AG04450 (cell line): Measurements from ENCODE around the gene CALM3. TPM values are rescaled to one million over a fixed set of nuclear protein-coding genes. Genes with fewer than 3 reads are reported as not detected.

ENCODE experiments used
- CTCF ChIA-PET: fragments of 300-600, 350-600 bp; formaldehyde crosslinking; extraction: SDS; loops from one replicate; lab custom pipeline; 2022; ENCODE audit warnings: antibody characterized with exemption, inconsistent platforms; lab: Charles Lee
- POLR2A ChIA-PET: fragments of 350-600 bp; formaldehyde crosslinking; extraction: SDS; loops from one replicate; lab custom pipeline; 2021; ENCODE audit warnings: antibody characterized with exemption, inconsistent platforms; lab: Yijun Ruan, JAX
- DNase-seq: peaks from one replicate; pipeline ENCODE4 v3.0.0-alpha.2; 2011; ENCODE audit warnings: low read depth, low spot score
- H3K27ac ChIP-seq: one replicate; pipeline ENCODE4 v1.5.1; 2012; ENCODE audit warnings: low read depth, low read length, control low read depth
- H3K27me3 ChIP-seq: one replicate; pipeline ENCODE4 v1.6.0; 2012; ENCODE audit warnings: low read length; ENCODE audit not compliant: control insufficient read depth, insufficient read depth
- H3K4me3 ChIP-seq: 2 replicates; pipeline ENCODE4 v1.5.1; 2011; ENCODE audit warnings: mild to moderate bottlenecking, low read depth, low read length, control low read depth
- H3K9me3 ChIP-seq: 2 replicates; pipeline ENCODE4 v1.5.1; 2012; ENCODE audit warnings: low read length; ENCODE audit not compliant: control insufficient read depth, insufficient read depth
- polyA plus RNA-seq: library from polyadenylated mRNA; depleted of rRNA; stranded (reverse); fragments of >200 nt; gene quantifications from 2 replicates; pipeline ENCODE4 v1.2.3, GENCODE V29; 2011
- TF ChIP-seq, protein P1 (sequence below): IDR thresholded peaks from 2 replicates; pipeline ENCODE4 v1.5.1; 2011; ENCODE audit warnings: low read depth, low read length, control low read depth, inconsistent platforms

Gene CALM3
- polyA plus RNA-seq, 1 experiment: 744 TPM

DNA sequence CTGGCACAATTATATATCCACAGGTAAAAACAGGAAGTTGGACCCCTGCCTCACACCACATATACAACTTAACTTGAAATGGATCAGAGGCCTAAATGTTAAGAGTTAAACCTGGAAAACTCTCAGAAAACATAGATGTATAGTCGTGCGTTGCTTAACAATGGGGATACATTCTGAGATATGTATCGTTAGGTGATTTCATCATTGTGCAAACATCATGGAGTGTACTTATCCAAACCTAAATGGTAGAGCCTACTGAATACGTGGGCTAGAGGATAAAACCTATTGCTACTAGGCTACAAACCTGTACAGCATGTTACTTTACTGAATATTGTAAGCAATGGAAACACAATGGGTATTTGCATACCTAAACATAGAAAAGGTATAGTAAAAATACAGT, 14.8 kb upstream of the CALM3 start:
- TF ChIP-seq, protein P1, sequence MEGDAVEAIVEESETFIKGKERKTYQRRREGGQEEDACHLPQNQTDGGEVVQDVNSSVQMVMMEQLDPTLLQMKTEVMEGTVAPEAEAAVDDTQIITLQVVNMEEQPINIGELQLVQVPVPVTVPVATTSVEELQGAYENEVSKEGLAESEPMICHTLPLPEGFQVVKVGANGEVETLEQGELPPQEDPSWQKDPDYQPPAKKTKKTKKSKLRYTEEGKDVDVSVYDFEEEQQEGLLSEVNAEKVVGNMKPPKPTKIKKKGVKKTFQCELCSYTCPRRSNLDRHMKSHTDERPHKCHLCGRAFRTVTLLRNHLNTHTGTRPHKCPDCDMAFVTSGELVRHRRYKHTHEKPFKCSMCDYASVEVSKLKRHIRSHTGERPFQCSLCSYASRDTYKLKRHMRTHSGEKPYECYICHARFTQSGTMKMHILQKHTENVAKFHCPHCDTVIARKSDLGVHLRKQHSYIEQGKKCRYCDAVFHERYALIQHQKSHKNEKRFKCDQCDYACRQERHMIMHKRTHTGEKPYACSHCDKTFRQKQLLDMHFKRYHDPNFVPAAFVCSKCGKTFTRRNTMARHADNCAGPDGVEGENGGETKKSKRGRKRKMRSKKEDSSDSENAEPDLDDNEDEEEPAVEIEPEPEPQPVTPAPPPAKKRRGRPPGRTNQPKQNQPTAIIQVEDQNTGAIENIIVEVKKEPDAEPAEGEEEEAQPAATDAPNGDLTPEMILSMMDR: no peak
- CTCF ChIA-PET: no interaction called here
- H3K9me3 ChIP-seq: no peaks in the 10 kb centered on the region
- H3K27me3 ChIP-seq: no peaks in the 10 kb centered on the region
- H3K27ac ChIP-seq: no peak overlapping the region
- POLR2A ChIA-PET: no interaction called here
- H3K4me3 ChIP-seq: no peak overlapping the region
- DNase-seq: no peak

DNA sequence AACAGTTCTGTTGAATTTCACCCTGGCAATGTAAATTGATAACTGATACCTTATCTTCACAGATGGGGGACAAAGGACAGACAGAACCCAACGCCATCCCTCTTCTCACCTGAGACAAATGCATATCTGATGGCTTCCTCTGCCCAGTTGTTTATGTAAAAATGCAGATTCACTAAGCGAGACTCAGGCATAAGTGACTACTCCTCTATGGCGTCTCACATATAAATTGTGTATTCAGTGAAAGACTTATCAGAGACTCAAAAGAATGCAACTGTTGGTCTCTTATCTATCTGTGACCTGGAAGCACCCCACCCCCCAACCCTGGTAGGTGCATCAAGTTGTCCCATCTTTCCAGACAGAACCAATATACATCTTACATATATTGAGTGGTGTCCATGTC, 13.3 kb upstream of the CALM3 start:
- no peak for DNase-seq
- TF ChIP-seq, protein P1: no peak
- Histone ChIP-seq H3K27me3 (no peaks in the 10 kb centered on the region), H3K9me3 (no peaks in the 10 kb centered on the region), H3K4me3 (no peak overlapping the region), H3K27ac (no peak overlapping the region)
- CTCF ChIA-PET: no interaction called here
- POLR2A ChIA-PET: no interaction called here

DNA sequence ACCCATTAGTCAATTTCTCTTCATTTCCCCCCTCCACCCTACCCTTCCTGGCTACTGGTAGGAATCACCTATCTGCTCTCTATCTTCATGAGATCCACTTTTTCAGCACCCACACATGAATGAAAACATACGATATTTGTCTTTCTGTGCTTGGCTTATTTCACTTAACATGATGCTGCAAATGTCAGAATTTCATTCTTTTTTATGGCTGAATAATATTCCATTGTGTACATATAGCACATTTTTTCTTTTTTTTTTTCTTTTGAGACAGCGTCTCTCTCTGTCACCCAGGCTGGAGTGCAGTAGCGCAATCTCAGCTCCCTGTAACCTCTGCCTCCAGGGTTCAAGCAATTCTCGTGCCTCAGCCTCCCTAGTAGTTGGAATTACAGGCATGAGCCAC, 9.9 kb upstream of the CALM3 start:
- Histone ChIP-seq H3K4me3 (no peak overlapping the region), H3K9me3 (no peaks in the 10 kb centered on the region), H3K27me3 (no peaks in the 10 kb centered on the region), H3K27ac (no peak overlapping the region)
- POLR2A ChIA-PET: no interaction called here
- TF ChIP-seq, protein P1: no peak
- DNase-seq: no peak
- CTCF ChIA-PET: interaction anchor here (1.7 kb wide), 1 partner anchor 48 kb away, joined by 4 read pairs; no protein-coding TSS in a partner anchor

DNA sequence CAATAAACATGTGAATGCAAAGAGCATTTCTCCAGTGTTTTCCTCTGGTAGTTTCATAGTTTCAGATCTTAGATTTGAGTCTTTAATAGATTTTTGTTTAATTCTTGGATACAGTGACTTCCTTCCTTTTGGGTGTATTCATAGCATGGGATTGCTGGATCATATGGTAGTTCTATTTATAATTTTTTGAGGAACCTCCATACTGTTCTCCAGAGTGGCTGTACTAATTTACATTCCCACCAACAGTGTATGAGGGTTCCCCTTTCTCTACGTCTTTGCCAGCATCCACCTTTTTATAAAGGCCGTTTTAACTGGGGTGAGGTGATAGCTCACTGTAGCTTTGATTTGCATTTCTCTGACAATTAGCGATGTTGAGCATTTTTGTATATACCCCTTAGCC, 9.3 kb upstream of the CALM3 start:
- Histone ChIP-seq H3K27ac (no peak overlapping the region), H3K9me3 (no peaks in the 10 kb centered on the region), H3K27me3 (no peaks in the 10 kb centered on the region), H3K4me3 (no peak overlapping the region)
- DNase-seq: no peak
- POLR2A ChIA-PET: no interaction called here
- TF ChIP-seq, protein P1: no peak
- CTCF ChIA-PET: no interaction called here

DNA sequence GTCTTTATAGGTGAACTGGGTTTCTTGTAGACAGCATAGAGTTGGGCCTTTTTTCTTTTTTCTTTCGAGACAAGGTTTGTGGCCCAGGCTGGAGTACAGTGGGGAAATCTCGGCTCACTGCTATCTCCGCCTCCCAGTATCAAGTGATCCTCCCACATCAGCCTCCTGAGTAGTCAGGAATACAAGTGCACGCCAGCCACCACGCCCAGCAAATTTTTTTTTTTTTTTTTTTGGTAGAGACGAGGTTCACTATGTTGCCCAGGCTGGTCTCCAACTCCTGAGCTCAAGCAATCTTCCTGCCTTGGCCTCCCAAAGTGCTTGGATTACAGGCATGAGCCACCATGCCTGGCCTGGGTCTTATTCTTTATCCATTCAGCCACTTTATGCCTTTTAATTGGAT, 5.1 kb upstream of the CALM3 start:
- Histone ChIP-seq H3K4me3 (no peak overlapping the region), H3K27ac (no peak overlapping the region), H3K9me3 (peaks cover 8% of the 10 kb centered on the region; the same call in 1 of the 2 replicates), H3K27me3 (no peaks in the 10 kb centered on the region)
- DNase-seq: no peak
- ChIA-PET POLR2A (no interaction called here), CTCF (no interaction called here)
- TF ChIP-seq, protein P1: no peak
